Vagina (tissue), 2 donors: Measurements from ENCODE around the gene SMAD1.

ENCODE experiments used
- POLR2AphosphoS5 ChIP-seq, 2 donors: sonication (generic); formaldehyde crosslinking; IDR thresholded peaks; one replicate each; pipeline ENCODE4 v1.9.0; 2017; ENCODE audit warnings: antibody characterized with exemption in 2 of 2, mild to moderate bottlenecking in 2 of 2, low read depth in 1 of 2; ENCODE audit not compliant: insufficient read depth in 1 of 2
- TF ChIP-seq, protein P1 (sequence below), 3 experiments: fragments of 450-650 bp in 2 of 3; fragments of 200-600 bp in 1 of 3; sonication (generic) in 1 of 3; IDR thresholded peaks; one replicate each; pipeline ENCODE4 v1.5.1; 2017 to 2019; ENCODE audit warnings: antibody characterized with exemption in 3 of 3, mild to moderate bottlenecking in 2 of 3, moderate library complexity in 2 of 3

DNA sequence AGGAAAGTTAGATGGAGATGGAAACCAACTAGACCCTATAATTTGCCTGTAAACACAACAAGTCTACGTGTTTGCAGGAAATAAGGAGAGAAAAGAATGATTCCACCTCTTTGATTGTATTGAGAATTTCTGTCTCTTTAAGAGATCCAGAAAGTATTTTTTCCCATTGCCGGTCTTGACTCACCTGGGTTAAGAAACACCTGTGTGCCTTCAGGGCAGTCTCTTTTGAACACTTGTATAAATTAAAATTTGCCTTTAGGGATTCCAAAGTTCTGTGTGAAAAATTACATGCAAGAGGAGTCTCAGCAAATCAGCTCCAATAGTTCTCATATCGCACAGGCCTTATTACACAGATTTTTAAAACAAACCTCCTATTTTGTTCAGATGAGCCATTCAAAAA, 46.0 kb upstream of the SMAD1 start:
- TF ChIP-seq, protein P1, sequence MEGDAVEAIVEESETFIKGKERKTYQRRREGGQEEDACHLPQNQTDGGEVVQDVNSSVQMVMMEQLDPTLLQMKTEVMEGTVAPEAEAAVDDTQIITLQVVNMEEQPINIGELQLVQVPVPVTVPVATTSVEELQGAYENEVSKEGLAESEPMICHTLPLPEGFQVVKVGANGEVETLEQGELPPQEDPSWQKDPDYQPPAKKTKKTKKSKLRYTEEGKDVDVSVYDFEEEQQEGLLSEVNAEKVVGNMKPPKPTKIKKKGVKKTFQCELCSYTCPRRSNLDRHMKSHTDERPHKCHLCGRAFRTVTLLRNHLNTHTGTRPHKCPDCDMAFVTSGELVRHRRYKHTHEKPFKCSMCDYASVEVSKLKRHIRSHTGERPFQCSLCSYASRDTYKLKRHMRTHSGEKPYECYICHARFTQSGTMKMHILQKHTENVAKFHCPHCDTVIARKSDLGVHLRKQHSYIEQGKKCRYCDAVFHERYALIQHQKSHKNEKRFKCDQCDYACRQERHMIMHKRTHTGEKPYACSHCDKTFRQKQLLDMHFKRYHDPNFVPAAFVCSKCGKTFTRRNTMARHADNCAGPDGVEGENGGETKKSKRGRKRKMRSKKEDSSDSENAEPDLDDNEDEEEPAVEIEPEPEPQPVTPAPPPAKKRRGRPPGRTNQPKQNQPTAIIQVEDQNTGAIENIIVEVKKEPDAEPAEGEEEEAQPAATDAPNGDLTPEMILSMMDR (IDR thresholded peaks at IDR 0.05) = no peak
- no peak for TF ChIP-seq POLR2AphosphoS5 (IDR thresholded peaks at IDR 0.05; ENCODE audit: insufficient read depth in 1 of 2, low read depth in 1 of 2)
